Amygdala (tissue), 56 donors: ENCODE data around the gene ZNF331.

Experiments used
- DNase-seq, 56 donors: peaks; one replicate each; lab custom pipeline; 2025; lab: John Stamatoyannopoulos, UW

ZNF331 gene

GRCh38 chr19:53520163-53520546 is 17.8 kb upstream of the ZNF331 start:
- DNase-seq, result no peak

GRCh38 chr19:53520547-53521372 is 17.2 kb upstream of the ZNF331 start:
- DNase-seq, result peak; percentile 82 to 99 (median 95)

GRCh38 chr19:53521373-53522202 is 16.4 kb upstream of the ZNF331 start:
- peak in 1 of 56 donors; percentile 40 for DNase-seq

GRCh38 chr19:53525922-53526321 is 12.0 kb upstream of the ZNF331 start:
- DNase-seq, result no peak

GRCh38 chr19:53530622-53531021 is 7.3 kb upstream of the ZNF331 start:
- DNase-seq, result no peak

- no peak for DNase-seq
Measured at GRCh38 chr19:53531457-53531856, 6.5 kb upstream of the ZNF331 start.

- DNase-seq, result no peak
Measured at GRCh38 chr19:53532362-53532761, 5.6 kb upstream of the ZNF331 start.

- DNase-seq, result no peak
Measured at GRCh38 chr19:53536225-53536548, 1.8 kb upstream of the ZNF331 start.

GRCh38 chr19:53537121-53537520 is 824 bp upstream of the ZNF331 start:
- DNase-seq, result peak in 1 of 56 donors; percentile 31

- peak in 2 of 56 donors; percentile 24 to 32 for DNase-seq
Measured at GRCh38 chr19:53538378-53539109, 599 bp downstream of the ZNF331 start.

- no peak for DNase-seq
Measured at GRCh38 chr19:53540091-53540490, 2.1 kb downstream of the ZNF331 start.

- DNase-seq, result no peak
Measured at GRCh38 chr19:53541971-53542370, 4.0 kb downstream of the ZNF331 start.

GRCh38 chr19:53545271-53546065 is 7.5 kb downstream of the ZNF331 start:
- no peak for DNase-seq

GRCh38 chr19:53546758-53547513 is 9.0 kb downstream of the ZNF331 start:
- DNase-seq, result no peak

GRCh38 chr19:53549340-53549739 is 11.4 kb downstream of the ZNF331 start:
- no peak for DNase-seq

GRCh38 chr19:53552001-53552721 is 14.2 kb downstream of the ZNF331 start:
- no peak for DNase-seq

- DNase-seq, result no peak
Measured at GRCh38 chr19:53553156-53553555, 15.2 kb downstream of the ZNF331 start.

GRCh38 chr19:53553865-53554791 is 16.2 kb downstream of the ZNF331 start:
- DNase-seq, result peak in 55 of 56 donors; percentile 16 to 87 (median 67)
